ENCODE measurements around the gene RABL6. TPM values are rescaled to one million over a fixed set of nuclear protein-coding genes. Genes with fewer than 3 reads are reported as not detected.

RABL6 gene
- total RNA-seq, 1 donor from 2014 or later, result 69.4 TPM

GRCh38 chr9:136769710-136770191, 38.0 kb upstream of the RABL6 start:
- Histone ChIP-seq H3K4me2 (ENCODE audit: low read length) (no peak overlapping the region), H3K4me1 (ENCODE audit: insufficient read depth, low read length) (no peaks in the 10 kb centered on the region), H3K79me2 (ENCODE audit: insufficient read depth, low read length) (no peaks in the 10 kb centered on the region), H3K4me3 (ENCODE audit: insufficient read depth, low read depth, low read length) (no peak overlapping the region), H2AFZ (ENCODE audit: low read depth, low read length) (no peak overlapping the region), H4K20me1 (ENCODE audit: insufficient read depth, low read length) (no peaks in the 10 kb centered on the region), H3K27me3 (ENCODE audit: insufficient read depth, low read length) (peaks cover 3% of the 10 kb centered on the region), H3K27ac (ENCODE audit: low read depth, low read length) (no peak overlapping the region), H3K9me3 (ENCODE audit: insufficient read depth, low read depth, low read length) (peaks cover 4% of the 10 kb centered on the region), H3K36me3 (ENCODE audit: insufficient read depth, low read length) (no peaks in the 10 kb centered on the region), H3K9ac (ENCODE audit: low read length) (no peak overlapping the region)
- Mint-ChIP-seq H3K4me3 (ENCODE audit: unreplicated experiment) (no peak overlapping the region), H3K27ac (ENCODE audit: unreplicated experiment) (no peak overlapping the region), H3K36me3 (ENCODE audit: low read depth, unreplicated experiment) (no peaks in the 10 kb centered on the region), H3K27me3 (ENCODE audit: low read depth, unreplicated experiment) (peaks cover 15% of the 10 kb centered on the region), H3K4me1 (ENCODE audit: low read depth, unreplicated experiment) (no peaks in the 10 kb centered on the region), H3K9me3 (ENCODE audit: unreplicated experiment) (peaks cover 6% of the 10 kb centered on the region)
- FAIRE-seq (no peak), DNase-seq (ENCODE audit: low read depth) (no peak)
- TF ChIP-seq CTCF (IDR thresholded peaks at IDR 0.05; ENCODE audit: insufficient read depth, low read depth, low read length), result no peak
- no peak for TF ChIP-seq EZH2 (IDR thresholded peaks at IDR 0.05; ENCODE audit: insufficient read depth, low read length)

GRCh38 chr9:136771907-136772415, 35.8 kb upstream of the RABL6 start:
- Mint-ChIP-seq H3K27ac (ENCODE audit: unreplicated experiment) (no peak overlapping the region), H3K27me3 (ENCODE audit: low read depth, unreplicated experiment) (peaks cover 14% of the 10 kb centered on the region), H3K4me3 (ENCODE audit: unreplicated experiment) (no peak overlapping the region), H3K9me3 (ENCODE audit: unreplicated experiment) (peaks cover 6% of the 10 kb centered on the region), H3K36me3 (ENCODE audit: low read depth, unreplicated experiment) (no peaks in the 10 kb centered on the region), H3K4me1 (ENCODE audit: low read depth, unreplicated experiment) (no peaks in the 10 kb centered on the region)
- H3K4me1 ChIP-seq (ENCODE audit: insufficient read depth, low read length), result no peaks in the 10 kb centered on the region
- H3K4me2 ChIP-seq (ENCODE audit: low read length), result no peak overlapping the region
- TF ChIP-seq CTCF (IDR thresholded peaks at IDR 0.05; ENCODE audit: insufficient read depth, low read depth, low read length) (no peak), EZH2 (IDR thresholded peaks at IDR 0.05; ENCODE audit: insufficient read depth, low read length) (no peak)
- H3K9me3 ChIP-seq (ENCODE audit: insufficient read depth, low read depth, low read length), result peaks cover 4% of the 10 kb centered on the region
- H3K27ac ChIP-seq (ENCODE audit: low read depth, low read length), result no peak overlapping the region
- no peak overlapping the region for H3K9ac ChIP-seq (ENCODE audit: low read length)
- H3K36me3 ChIP-seq (ENCODE audit: insufficient read depth, low read length), result no peaks in the 10 kb centered on the region
- peaks cover 1% of the 10 kb centered on the region for H3K27me3 ChIP-seq (ENCODE audit: insufficient read depth, low read length)
- FAIRE-seq, result no peak
- no peak overlapping the region for H3K4me3 ChIP-seq (ENCODE audit: insufficient read depth, low read depth, low read length)
- no peak for DNase-seq (ENCODE audit: low read depth)
- H4K20me1 ChIP-seq (ENCODE audit: insufficient read depth, low read length), result no peaks in the 10 kb centered on the region
- H2AFZ ChIP-seq (ENCODE audit: low read depth, low read length), result no peak overlapping the region
- no peaks in the 10 kb centered on the region for H3K79me2 ChIP-seq (ENCODE audit: insufficient read depth, low read length)

- Histone ChIP-seq H3K9me3 (ENCODE audit: insufficient read depth, low read depth, low read length) (peaks cover 4% of the 10 kb centered on the region), H2AFZ (ENCODE audit: low read depth, low read length) (peak overlapping the region; percentile 43), H3K36me3 (ENCODE audit: insufficient read depth, low read length) (no peaks in the 10 kb centered on the region), H3K4me1 (ENCODE audit: insufficient read depth, low read length) (no peaks in the 10 kb centered on the region), H4K20me1 (ENCODE audit: insufficient read depth, low read length) (no peaks in the 10 kb centered on the region), H3K27me3 (ENCODE audit: insufficient read depth, low read length) (peaks cover 15% of the 10 kb centered on the region), H3K79me2 (ENCODE audit: insufficient read depth, low read length) (no peaks in the 10 kb centered on the region), H3K9ac (ENCODE audit: low read length) (no peak overlapping the region), H3K27ac (ENCODE audit: low read depth, low read length) (no peak overlapping the region), H3K4me2 (ENCODE audit: low read length) (no peak overlapping the region), H3K4me3 (ENCODE audit: insufficient read depth, low read depth, low read length) (no peak overlapping the region)
- Mint-ChIP-seq H3K27ac (ENCODE audit: unreplicated experiment) (no peak overlapping the region), H3K4me3 (ENCODE audit: unreplicated experiment) (no peak overlapping the region), H3K36me3 (ENCODE audit: low read depth, unreplicated experiment) (peaks cover 5% of the 10 kb centered on the region), H3K9me3 (ENCODE audit: unreplicated experiment) (peaks cover 11% of the 10 kb centered on the region), H3K27me3 (ENCODE audit: low read depth, unreplicated experiment) (peaks cover 20% of the 10 kb centered on the region), H3K4me1 (ENCODE audit: low read depth, unreplicated experiment) (no peaks in the 10 kb centered on the region)
- TF ChIP-seq EZH2 (IDR thresholded peaks at IDR 0.05; ENCODE audit: insufficient read depth, low read length) (no peak), CTCF (IDR thresholded peaks at IDR 0.05; ENCODE audit: insufficient read depth, low read depth, low read length) (no peak)
- DNase-seq (ENCODE audit: low read depth) (no peak), FAIRE-seq (no peak)
Observed at GRCh38 chr9:136773386-136774044, 34.2 kb upstream of the RABL6 start.
